ENCODE results near the gene PIGK.

PIGK gene

GRCh38 chr1:77089756-77090155 lies 129.5 kb downstream of the PIGK start:
- DNase-seq: no peak

GRCh38 chr1:77085109-77085508 lies 134.1 kb downstream of the PIGK start:
- DNase-seq: no peak

- DNase-seq: no peak
These were observed 134.8 kb downstream of the PIGK start for GRCh38 chr1:77084457-77084856.

- no peak for DNase-seq
These were observed 137.4 kb downstream of the PIGK start for GRCh38 chr1:77081834-77082233.

GRCh38 chr1:77076759-77077158 lies 142.5 kb downstream of the PIGK start:
- DNase-seq: no peak

GRCh38 chr1:77068013-77068412 lies 151.2 kb downstream of the PIGK start:
- DNase-seq: peak in 1 of 2 experiments; percentile 7

- DNase-seq: no peak
These were observed 153.4 kb downstream of the PIGK start for GRCh38 chr1:77065693-77066342.

- no peak for DNase-seq
These were observed 155.0 kb downstream of the PIGK start for GRCh38 chr1:77064246-77064645.

GRCh38 chr1:77063118-77063517 lies 156.1 kb downstream of the PIGK start:
- no peak for DNase-seq

GRCh38 chr1:77061162-77061561 lies 158.1 kb downstream of the PIGK start:
- no peak for DNase-seq

GRCh38 chr1:77060000-77060399 lies 159.2 kb downstream of the PIGK start:
- DNase-seq: no peak

GRCh38 chr1:77057994-77058585 lies 161.1 kb downstream of the PIGK start:
- no peak for DNase-seq

GRCh38 chr1:77056525-77056924 lies 162.7 kb downstream of the PIGK start:
- DNase-seq: no peak

GRCh38 chr1:77051425-77051824 lies 167.8 kb downstream of the PIGK start:
- DNase-seq: no peak

GRCh38 chr1:77048615-77049005 lies 170.6 kb downstream of the PIGK start:
- DNase-seq: no peak

GRCh38 chr1:77047978-77048614 lies 171.1 kb downstream of the PIGK start:
- no peak for DNase-seq

- no peak for DNase-seq
These were observed 171.7 kb downstream of the PIGK start for GRCh38 chr1:77047575-77047974.

GRCh38 chr1:77044133-77044849 lies 174.9 kb downstream of the PIGK start:
- DNase-seq: no peak

GRCh38 chr1:77040826-77041225 lies 178.4 kb downstream of the PIGK start:
- DNase-seq: no peak

GRCh38 chr1:77039739-77040138 lies 179.5 kb downstream of the PIGK start:
- no peak for DNase-seq

GRCh38 chr1:77039111-77039510 lies 180.1 kb downstream of the PIGK start:
- DNase-seq: no peak

Data from NCI-H526 (cell line).